K562 (cell line): ENCODE results near the gene FABP7. TPM values are rescaled to one million over a fixed set of nuclear protein-coding genes. Genes with fewer than 3 reads are reported as not detected.

ENCODE experiments used
- ATAC-seq: fragments of 200-7000 bp; cut with Tn5 transposase; 3 replicates; pipeline ENCODE4 v1.9.1; 2020; ENCODE audit warnings: moderate library complexity
- BruUV-seq: library from RNA; stranded (reverse); fragments of 400-500 nt; replicated peaks from 2 replicates; lab custom pipeline; 2021; lab: Mats Ljungman, UMichigan
- CTCF ChIA-PET: fragments of 300-600 bp; formaldehyde crosslinking; extraction: SDS; loops from one replicate; lab custom pipeline; 2021; ENCODE audit warnings: low intra/inter-chr PET ratio; lab: Yijun Ruan, JAX
- POLR2A ChIA-PET: fragments of 300-600, 350-650 bp; sonication (Branson Sonifier 250); formaldehyde crosslinking; extraction: SDS; loops from one replicate; lab custom pipeline; 2021; ENCODE audit warnings: antibody characterized with exemption, inconsistent platforms; lab: Yijun Ruan, JAX
- DNase-seq, 4 experiments: peaks; one replicate each; pipeline versions ENCODE4 v3.0.0 to v3.0.0-alpha.2; 2011 to 2018; ENCODE audit warnings: low spot score in 3 of 4, mixed read lengths in 3 of 4; ENCODE audit errors: extremely low read depth in 1 of 4
- FAIRE-seq: peaks from 2 replicates; lab custom pipeline; 2011; peaks lifted over from hg19 to GRCh38; lab: Jason Lieb, UNC
- H2AFZ ChIP-seq: 2 replicates; pipeline ENCODE4 v1.6.0; 2011; ENCODE audit warnings: low read depth, low read length, control low read depth, inconsistent platforms
- H3K27ac ChIP-seq: fragments of 200-600 bp; 3 replicates; pipeline ENCODE4 v1.8.0; 2011; ENCODE audit warnings: low read depth, mild to moderate bottlenecking, control low read depth, inconsistent platforms, low read length, moderate library complexity, mixed read lengths; ENCODE audit errors: extremely low read depth
- H3K27me3 ChIP-seq, 2 experiments: fragments of 300-600 bp in 1 of 2; 2 replicates in 1 of 2; 3 replicates in 1 of 2; pipeline versions ENCODE4 v1.6.0 to v1.8.0; 2011; ENCODE audit warnings: inconsistent platforms in 2 of 2, low read length in 2 of 2, mild to moderate bottlenecking in 1 of 2, mixed read lengths in 1 of 2, moderate library complexity in 1 of 2; ENCODE audit not compliant: control insufficient read depth in 2 of 2, insufficient read depth in 2 of 2
- H3K36me3 ChIP-seq: fragments of 300-600 bp; 3 replicates; pipeline ENCODE4 v1.8.0; 2011; ENCODE audit warnings: mild to moderate bottlenecking, low read length, inconsistent platforms; ENCODE audit not compliant: control insufficient read depth, insufficient read depth
- H3K4me1 ChIP-seq, 2 experiments: fragments of 200-600 bp in 1 of 2; replicated peaks in 1 of 2; 2 replicates in 1 of 2; 3 replicates in 1 of 2; pipeline versions ENCODE4 v1.5.1 to v1.8.0; 2011; ENCODE audit warnings: inconsistent platforms in 2 of 2, low read length in 2 of 2, mild to moderate bottlenecking in 1 of 2, mixed read lengths in 1 of 2, moderate library complexity in 1 of 2; ENCODE audit not compliant: control insufficient read depth in 2 of 2, insufficient read depth in 2 of 2
- H3K4me2 ChIP-seq: 2 replicates; pipeline ENCODE4 v1.6.1; 2011; ENCODE audit warnings: low read length, control low read depth, inconsistent platforms, mixed read lengths; ENCODE audit not compliant: insufficient read depth
- H3K4me3 ChIP-seq: fragments of 200-600 bp; sonication (generic), shearing (Covaris generic); 2 replicates; pipeline ENCODE4 v1.5.1; 2016; ENCODE audit warnings: control low read depth, inconsistent platforms
- H3K79me2 ChIP-seq: fragments of 200-600 bp; 3 replicates; pipeline ENCODE4 v1.8.0; 2011; ENCODE audit warnings: low read length, inconsistent platforms; ENCODE audit not compliant: control insufficient read depth, insufficient read depth
- H3K9ac ChIP-seq, 2 experiments: 2 replicates each; pipeline versions ENCODE4 v1.6.0 to v1.6.1; 2011; ENCODE audit warnings: low read depth in 2 of 2, low read length in 2 of 2, control low read depth in 1 of 2, inconsistent platforms in 1 of 2, mild to moderate bottlenecking in 1 of 2, mixed read lengths in 1 of 2; ENCODE audit not compliant: insufficient read depth in 1 of 2
- H3K9me1 ChIP-seq: one replicate; pipeline ENCODE4 v1.6.0; 2011; ENCODE audit warnings: inconsistent platforms, mild to moderate bottlenecking, low read length, moderate library complexity; ENCODE audit not compliant: control insufficient read depth, insufficient read depth
- H3K9me3 ChIP-seq: replicated peaks from 2 replicates; pipeline ENCODE4 v1.5.1; 2011; ENCODE audit warnings: low read depth, low read length, inconsistent platforms; ENCODE audit not compliant: control insufficient read depth, insufficient read depth
- H4K20me1 ChIP-seq: replicated peaks from 2 replicates; pipeline ENCODE4 v1.6.1; 2011; ENCODE audit warnings: low read length, inconsistent platforms, mixed read lengths; ENCODE audit not compliant: control insufficient read depth, insufficient read depth
- E2F3 ChIP-seq: fragments of 250-450 bp; sonication (Bioruptor Pico); IDR thresholded peaks from 2 replicates; pipeline ENCODE4 v1.4.0; 2020; ENCODE audit warnings: mild to moderate bottlenecking
- FIP1L1 ChIP-seq: fragments of 200-400 bp; formaldehyde crosslinking; IDR thresholded peaks from 2 replicates; pipeline ENCODE4 v1.6.1; 2018; ENCODE audit warnings: mild to moderate bottlenecking, low read depth, low read length; ENCODE audit not compliant: poor library complexity, severe bottlenecking
- SPI1 ChIP-seq: IDR thresholded peaks from 2 replicates; pipeline ENCODE4 v1.6.1; 2011; ENCODE audit warnings: low read depth, low read length, control low read depth, borderline replicate concordance
- STAT5A ChIP-seq: IDR thresholded peaks from 2 replicates; pipeline ENCODE4 v1.6.1; 2012; ENCODE audit warnings: low read length, inconsistent platforms, borderline replicate concordance
- ZZZ3 ChIP-seq: fragments of 450-650 bp; IDR thresholded peaks from 2 replicates; pipeline ENCODE4 v1.6.1; 2016; ENCODE audit warnings: antibody characterized with exemption, mild to moderate bottlenecking, moderate library complexity
- WGBS: fragments of 100-300 bp; shearing (Covaris generic); methylation state at CpG from one replicate; pipeline ENCODE4 v1.1.6; 2016; ENCODE audit warnings: low coverage, mixed read lengths; ENCODE audit not compliant: insufficient coverage; ENCODE audit errors: missing lambda C conversion rate; 5-methylcytosine and 5-hydroxymethylcytosine counted together
- in situ Hi-C: fragments of 300-500 bp; cut with MboI; formaldehyde crosslinking; loops from 4 replicates; pipeline ENCODE4 v1.15.0; 2018; ENCODE audit warnings: inconsistent platforms, mixed read lengths
- intact Hi-C: fragments of 100-400 bp; cut with micrococcal nuclease; formaldehyde crosslinking; loops from 2 replicates; pipeline ENCODE4 v1.14.2; 2022
- polyA plus RNA-seq, 8 experiments: library from polyadenylated mRNA; depleted of rRNA in 4 of 8; stranded (reverse) in 5 of 8; unstranded in 3 of 8; fragments of >200 nt; fragmentation: Nextera tagmentation in 2 of 8; fragmentation: Illumina TruSeq in 1 of 8; extraction: Ambion mirVana in 2 of 8; extraction: Trizol in 1 of 8; gene quantifications; 2 replicates each; pipeline versions ENCODE4 v1.2.1 to v1.2.3, GENCODE V29; 2011 to 2014; ENCODE audit warnings: inconsistent platforms in 1 of 8, missing spikeins in 1 of 8
- total RNA-seq, 7 experiments: library from RNA; depleted of rRNA in 6 of 7; stranded (reverse); fragments of >200 nt in 6 of 7; fragmentation: Illumina TruSeq in 2 of 7; extraction: Trizol in 2 of 7; gene quantifications; 2 replicates each; pipeline versions ENCODE4 v1.2.1 to v1.2.3, GENCODE V29; 2011 to 2021; ENCODE audit warnings: low replicate concordance in 1 of 7
- TF ChIP-seq, protein P1 (sequence below): fragments of 250-450 bp; sonication (Bioruptor Pico); IDR thresholded peaks from 2 replicates; pipeline ENCODE4 v1.9.0; 2021; ENCODE audit warnings: mild to moderate bottlenecking, inconsistent platforms
- TF ChIP-seq, protein P2 (sequence below): fragments of 200-800 bp; sonication (Bioruptor generic); IDR thresholded peaks from 2 replicates; pipeline ENCODE4 v1.6.1; 2016; ENCODE audit warnings: missing genetic modification characterization, missing compliant biosample characterization

Gene FABP7
- total and polyA plus RNA-seq, 9 of the 15 experiments (the other 6 are each of a cell fraction or from before 2014, with no cell fraction given), result 0.07 to 0.14 TPM; not detected in 7

DNA sequence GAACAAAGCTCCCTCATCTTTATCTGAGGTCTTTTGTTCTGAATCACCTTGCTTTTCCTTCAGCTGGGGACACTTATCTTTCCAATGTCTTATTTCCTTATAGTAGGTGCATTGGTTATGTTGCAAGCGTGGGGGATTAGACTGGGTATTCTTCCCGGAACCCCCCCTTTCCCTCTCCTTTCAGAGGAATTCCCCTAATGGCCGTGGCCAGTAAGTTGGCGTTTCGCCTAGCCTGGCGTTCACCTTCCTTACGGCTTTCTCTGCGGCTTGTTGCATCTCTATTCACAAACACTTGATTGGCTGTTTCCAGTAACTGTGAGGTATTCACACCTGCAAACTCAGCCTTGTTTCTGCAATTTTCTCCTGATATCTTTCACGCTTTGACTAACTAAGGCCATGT is 32.8 kb upstream of the FABP7 start:
- Histone ChIP-seq H3K9me1 (no peaks in the 10 kb centered on the region), H4K20me1 (no peaks in the 10 kb centered on the region), H3K4me1 (no peaks in the 10 kb centered on the region), H3K4me3 (no peak overlapping the region), H3K27me3 (no peaks in the 10 kb centered on the region), H3K4me2 (no peak overlapping the region), H3K79me2 (no peaks in the 10 kb centered on the region), H3K9me3 (no peaks in the 10 kb centered on the region), H3K27ac (no peak overlapping the region), H2AFZ (no peak overlapping the region), H3K9ac (no peak overlapping the region), H3K36me3 (no peaks in the 10 kb centered on the region)
- intact Hi-C loops (no loop called here), in situ Hi-C loops (loop anchor here (10.0 to 25.0 kb wide), 2 partner anchors 88 to 566 kb away; no protein-coding TSS in a partner anchor)
- DNase-seq, result no peak
- TF ChIP-seq E2F3 (CRISPR knock-in tag), result no peak
- TF ChIP-seq ZZZ3, result no peak
- TF ChIP-seq STAT5A, result no peak
- ChIA-PET CTCF (no interaction called here), POLR2A (no interaction called here)
- no peak for FAIRE-seq
- ATAC-seq, result no peak
- WGBS, result 25% methylated on average over 9 of the region's 9 CpGs
- BruUV-seq, result no TSS peak

DNA sequence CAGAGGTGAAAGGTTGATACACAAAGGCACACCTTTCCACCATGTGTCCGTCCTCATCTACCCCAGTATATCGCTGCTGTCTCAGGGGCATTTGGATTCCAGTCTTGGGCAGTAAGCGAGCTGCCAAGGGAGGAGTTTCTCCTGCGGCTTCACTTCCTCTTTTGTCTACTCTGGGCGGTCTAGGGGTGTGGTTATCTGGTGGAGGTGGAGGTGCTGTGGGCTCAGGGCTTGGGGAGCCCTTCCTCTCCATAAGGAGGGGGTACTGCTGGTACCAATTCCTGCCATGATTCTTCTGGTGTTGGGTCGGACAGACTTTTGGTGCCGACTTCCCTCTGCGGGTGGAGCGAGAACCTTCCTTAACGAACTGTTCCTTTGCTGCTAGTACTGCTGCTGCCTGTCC is 31.9 kb upstream of the FABP7 start:
- in situ Hi-C loops, result loop anchor here (10.0 to 25.0 kb wide), 2 partner anchors 87 to 565 kb away; no protein-coding TSS in a partner anchor

More for the DNA sequence above, 31.9 kb upstream of the FABP7 start:
- Histone ChIP-seq H3K79me2 (no peaks in the 10 kb centered on the region), H3K4me2 (no peak overlapping the region), H4K20me1 (no peaks in the 10 kb centered on the region), H2AFZ (no peak overlapping the region), H3K9ac (no peak overlapping the region), H3K27ac (no peak overlapping the region), H3K27me3 (no peaks in the 10 kb centered on the region), H3K36me3 (no peaks in the 10 kb centered on the region), H3K4me1 (no peaks in the 10 kb centered on the region), H3K9me3 (no peaks in the 10 kb centered on the region), H3K4me3 (no peak overlapping the region), H3K9me1 (no peaks in the 10 kb centered on the region)
- 46% methylated on average over 8 of the region's 10 CpGs for WGBS
- CTCF ChIA-PET, result no interaction called here
- intact Hi-C loops, result no loop called here
- POLR2A ChIA-PET, result no interaction called here
- DNase-seq (no peak), FAIRE-seq (no peak)
- BruUV-seq, result no TSS peak
- no peak for TF ChIP-seq FIP1L1
- TF ChIP-seq, protein P1, sequence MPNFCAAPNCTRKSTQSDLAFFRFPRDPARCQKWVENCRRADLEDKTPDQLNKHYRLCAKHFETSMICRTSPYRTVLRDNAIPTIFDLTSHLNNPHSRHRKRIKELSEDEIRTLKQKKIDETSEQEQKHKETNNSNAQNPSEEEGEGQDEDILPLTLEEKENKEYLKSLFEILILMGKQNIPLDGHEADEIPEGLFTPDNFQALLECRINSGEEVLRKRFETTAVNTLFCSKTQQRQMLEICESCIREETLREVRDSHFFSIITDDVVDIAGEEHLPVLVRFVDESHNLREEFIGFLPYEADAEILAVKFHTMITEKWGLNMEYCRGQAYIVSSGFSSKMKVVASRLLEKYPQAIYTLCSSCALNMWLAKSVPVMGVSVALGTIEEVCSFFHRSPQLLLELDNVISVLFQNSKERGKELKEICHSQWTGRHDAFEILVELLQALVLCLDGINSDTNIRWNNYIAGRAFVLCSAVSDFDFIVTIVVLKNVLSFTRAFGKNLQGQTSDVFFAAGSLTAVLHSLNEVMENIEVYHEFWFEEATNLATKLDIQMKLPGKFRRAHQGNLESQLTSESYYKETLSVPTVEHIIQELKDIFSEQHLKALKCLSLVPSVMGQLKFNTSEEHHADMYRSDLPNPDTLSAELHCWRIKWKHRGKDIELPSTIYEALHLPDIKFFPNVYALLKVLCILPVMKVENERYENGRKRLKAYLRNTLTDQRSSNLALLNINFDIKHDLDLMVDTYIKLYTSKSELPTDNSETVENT (CRISPR knock-in tag), result no peak
- TF ChIP-seq, protein P2, sequence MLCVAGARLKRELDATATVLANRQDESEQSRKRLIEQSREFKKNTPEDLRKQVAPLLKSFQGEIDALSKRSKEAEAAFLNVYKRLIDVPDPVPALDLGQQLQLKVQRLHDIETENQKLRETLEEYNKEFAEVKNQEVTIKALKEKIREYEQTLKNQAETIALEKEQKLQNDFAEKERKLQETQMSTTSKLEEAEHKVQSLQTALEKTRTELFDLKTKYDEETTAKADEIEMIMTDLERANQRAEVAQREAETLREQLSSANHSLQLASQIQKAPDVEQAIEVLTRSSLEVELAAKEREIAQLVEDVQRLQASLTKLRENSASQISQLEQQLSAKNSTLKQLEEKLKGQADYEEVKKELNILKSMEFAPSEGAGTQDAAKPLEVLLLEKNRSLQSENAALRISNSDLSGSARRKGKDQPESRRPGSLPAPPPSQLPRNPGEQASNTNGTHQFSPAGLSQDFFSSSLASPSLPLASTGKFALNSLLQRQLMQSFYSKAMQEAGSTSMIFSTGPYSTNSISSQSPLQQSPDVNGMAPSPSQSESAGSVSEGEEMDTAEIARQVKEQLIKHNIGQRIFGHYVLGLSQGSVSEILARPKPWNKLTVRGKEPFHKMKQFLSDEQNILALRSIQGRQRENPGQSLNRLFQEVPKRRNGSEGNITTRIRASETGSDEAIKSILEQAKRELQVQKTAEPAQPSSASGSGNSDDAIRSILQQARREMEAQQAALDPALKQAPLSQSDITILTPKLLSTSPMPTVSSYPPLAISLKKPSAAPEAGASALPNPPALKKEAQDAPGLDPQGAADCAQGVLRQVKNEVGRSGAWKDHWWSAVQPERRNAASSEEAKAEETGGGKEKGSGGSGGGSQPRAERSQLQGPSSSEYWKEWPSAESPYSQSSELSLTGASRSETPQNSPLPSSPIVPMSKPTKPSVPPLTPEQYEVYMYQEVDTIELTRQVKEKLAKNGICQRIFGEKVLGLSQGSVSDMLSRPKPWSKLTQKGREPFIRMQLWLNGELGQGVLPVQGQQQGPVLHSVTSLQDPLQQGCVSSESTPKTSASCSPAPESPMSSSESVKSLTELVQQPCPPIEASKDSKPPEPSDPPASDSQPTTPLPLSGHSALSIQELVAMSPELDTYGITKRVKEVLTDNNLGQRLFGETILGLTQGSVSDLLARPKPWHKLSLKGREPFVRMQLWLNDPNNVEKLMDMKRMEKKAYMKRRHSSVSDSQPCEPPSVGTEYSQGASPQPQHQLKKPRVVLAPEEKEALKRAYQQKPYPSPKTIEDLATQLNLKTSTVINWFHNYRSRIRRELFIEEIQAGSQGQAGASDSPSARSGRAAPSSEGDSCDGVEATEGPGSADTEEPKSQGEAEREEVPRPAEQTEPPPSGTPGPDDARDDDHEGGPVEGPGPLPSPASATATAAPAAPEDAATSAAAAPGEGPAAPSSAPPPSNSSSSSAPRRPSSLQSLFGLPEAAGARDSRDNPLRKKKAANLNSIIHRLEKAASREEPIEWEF, result no peak
- peak; percentile 95 for TF ChIP-seq SPI1
- TF ChIP-seq, all 486 proteins: peak for 1
- ATAC-seq, result no peak
